Heart left ventricle (tissue), 13 donors: ENCODE data around the gene SSR4.

Experiments used
- CTCF ChIP-seq, 12 donors: fragments of 200-600 bp; sonication (generic) in 4 of 12; IDR thresholded peaks; one replicate each; pipeline versions ENCODE4 v1.5.0 to v1.8.0; 2018 to 2022; ENCODE audit warnings: antibody characterized with exemption in 12 of 12, mild to moderate bottlenecking in 5 of 12
- POLR2A ChIP-seq, 2 donors: fragments of 450-650 bp; IDR thresholded peaks; one replicate each; pipeline ENCODE4 v1.6.1; 2017; ENCODE audit warnings: antibody characterized with exemption in 2 of 2, mild to moderate bottlenecking in 2 of 2, moderate library complexity in 2 of 2
- donor health status: ischemic (EF 13 %, LVEDD 7.1; RV severe dilation, severe dysfunction).
- donor health status: DM: no; HTN: yes; CAD: no.
- donor health status: DM: no; HTN: no; CAD: no.
- donor health status: ischemic (EF 25% LVEDD 6.9; RV normal size, moderate dysfunction).
- donor health status: ischemic (EF 25% LVEDD 5.7; RV mildly dilated, moderate dysfunction).
- donor health status: ischemic (EF 35%, LVEDD 5.7; RV mildly dilated, moderate dysfunction).
- donor health status: nonischemic (EF 11% LVEDD 7.7; RV severe dilation, severe dysfunction).
- donor health status: DM: yes; HTN: yes; CAD: no.
- donor health status: PGD.
- donor health status: ischemic (EF 29% LVEDD 5.4; RV normal size, mild dysfunction).
- donor health status: nonischemic (EF 23%, LVEDD 6.1; RV moderate dilation, normal function).

DNA sequence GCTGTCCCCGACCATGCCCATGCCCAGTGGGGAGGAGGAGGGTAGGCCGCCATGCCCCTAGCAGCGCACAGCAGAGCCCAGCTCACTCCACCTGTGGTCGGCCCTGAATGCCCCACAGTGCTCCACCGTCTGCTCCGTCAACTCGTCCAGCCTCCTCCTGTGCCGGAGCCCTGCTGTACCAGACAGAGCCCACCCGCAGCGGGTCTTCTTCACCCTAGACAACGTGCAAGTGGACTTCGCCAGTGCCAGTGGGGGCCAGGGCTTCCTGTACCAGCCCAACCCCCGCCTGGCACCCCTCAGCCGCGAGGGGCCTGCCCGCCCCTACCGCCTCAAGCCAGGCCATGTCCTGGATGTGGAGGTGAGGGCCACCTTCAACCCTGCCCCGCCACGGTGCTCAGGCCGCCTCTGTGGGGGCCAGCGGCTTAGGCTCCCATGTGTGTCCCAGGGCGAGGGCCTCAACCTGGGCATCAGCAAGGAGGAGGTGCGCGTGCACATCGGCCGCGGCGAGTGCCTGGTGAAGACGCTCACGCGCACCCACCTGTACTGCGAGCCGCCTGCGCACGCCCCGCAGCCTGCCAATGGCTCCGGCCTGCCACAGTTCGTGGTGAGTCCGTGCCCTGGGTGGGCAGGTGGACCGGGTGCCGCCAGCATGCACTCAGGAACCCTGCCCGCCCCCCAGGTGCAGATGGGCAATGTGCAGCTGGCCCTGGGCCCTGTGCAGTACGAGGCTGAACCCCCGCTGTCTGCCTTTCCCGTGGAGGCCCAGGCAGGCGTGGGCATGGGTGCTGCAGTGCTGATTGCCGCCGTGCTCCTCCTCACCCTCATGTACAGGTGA, 20.5 kb upstream of the SSR4 start:
- TF ChIP-seq CTCF (IDR thresholded peaks at IDR 0.05) = no peak
- TF ChIP-seq POLR2A (IDR thresholded peaks at IDR 0.05) = no peak
